ENCODE data around the gene ESR1. TPM values are rescaled to one million over a fixed set of nuclear protein-coding genes. Genes with fewer than 3 reads are reported as not detected.

Gene ESR1
- total and polyA plus RNA-seq, 5 donors: 0.70 to 3.3 (median 2.1) TPM

- ATAC-seq: no peak
- no peaks in the 10 kb centered on the region for H3K27me3 ChIP-seq (ENCODE audit: control insufficient read depth, insufficient read depth)
- H3K4me1 ChIP-seq (ENCODE audit: control insufficient read depth, insufficient read depth, low read length): no peaks in the 10 kb centered on the region
- no peak overlapping the region for H3K4me3 ChIP-seq (ENCODE audit: low read length)
- H3K9me3 ChIP-seq (ENCODE audit: control insufficient read depth, low read length): no peaks in the 10 kb centered on the region
- intact Hi-C loops (cut with DNase I): no loop called here
- no peak overlapping the region for H3K27ac ChIP-seq (ENCODE audit: low read length)
- 84% methylated on average over 4 of the region's 4 CpGs for WGBS
- no peak for DNase-seq
These were observed 270.5 kb downstream of the ESR1 start for GRCh38 chr6:152078001-152078400.

DNA sequence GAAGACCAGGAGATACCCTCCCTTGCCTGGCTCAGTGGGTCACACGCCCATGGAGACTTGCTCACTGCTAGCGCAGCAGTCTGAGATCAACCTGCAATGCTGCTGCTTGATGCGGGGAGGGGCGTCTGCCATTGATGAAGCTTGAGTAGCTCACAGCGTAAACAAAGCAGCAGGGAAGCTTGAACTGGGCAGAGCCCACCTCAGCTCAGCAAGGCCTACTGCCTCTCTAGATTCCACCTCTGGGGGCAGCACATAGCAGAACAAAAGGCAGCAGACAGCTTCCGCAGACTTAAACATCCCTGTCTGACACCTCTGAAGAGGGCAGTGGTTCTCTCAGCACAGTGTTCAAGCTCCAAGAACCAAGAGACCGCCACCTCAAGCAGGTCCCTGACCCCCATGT is 271.3 kb downstream of the ESR1 start:
- ATAC-seq (no peak), DNase-seq (no peak)
- Histone ChIP-seq H3K27me3 (ENCODE audit: control insufficient read depth, insufficient read depth) (no peaks in the 10 kb centered on the region), H3K9me3 (ENCODE audit: control insufficient read depth, low read length) (no peaks in the 10 kb centered on the region), H3K27ac (ENCODE audit: low read length) (no peak overlapping the region), H3K4me3 (ENCODE audit: low read length) (no peak overlapping the region), H3K4me1 (ENCODE audit: control insufficient read depth, insufficient read depth, low read length) (no peaks in the 10 kb centered on the region)
- 83% methylated on average over 7 of the region's 7 CpGs for WGBS
- intact Hi-C loops (cut with DNase I): no loop called here

GRCh38 chr6:152085451-152085921 is 278.0 kb downstream of the ESR1 start:
- 52% methylated on average over 4 of the region's 4 CpGs for WGBS
- no peak overlapping the region for H3K27ac ChIP-seq (ENCODE audit: low read length)
- ATAC-seq (peak; percentile 63 to 65), DNase-seq (no peak)
- intact Hi-C loops (cut with DNase I): no loop called here
- peaks cover 5% of the 10 kb centered on the region for H3K4me1 ChIP-seq (ENCODE audit: control insufficient read depth, insufficient read depth, low read length)
- no peaks in the 10 kb centered on the region for H3K27me3 ChIP-seq (ENCODE audit: control insufficient read depth, insufficient read depth)
- H3K9me3 ChIP-seq (ENCODE audit: control insufficient read depth, low read length): no peaks in the 10 kb centered on the region
- H3K4me3 ChIP-seq (ENCODE audit: low read length): no peak overlapping the region

GRCh38 chr6:152086223-152086873 is 278.9 kb downstream of the ESR1 start:
- no peaks in the 10 kb centered on the region for H3K27me3 ChIP-seq (ENCODE audit: control insufficient read depth, insufficient read depth)
- no peak overlapping the region for H3K27ac ChIP-seq (ENCODE audit: low read length)
- WGBS: 92% methylated on average over 3 of the region's 3 CpGs
- no peak overlapping the region for H3K4me3 ChIP-seq (ENCODE audit: low read length)
- H3K4me1 ChIP-seq (ENCODE audit: control insufficient read depth, insufficient read depth, low read length): peaks cover 5% of the 10 kb centered on the region
- ATAC-seq: no peak
- DNase-seq: no peak
- intact Hi-C loops (cut with DNase I): no loop called here
- no peaks in the 10 kb centered on the region for H3K9me3 ChIP-seq (ENCODE audit: control insufficient read depth, low read length)

GRCh38 chr6:152087096-152087495 is 279.6 kb downstream of the ESR1 start:
- Histone ChIP-seq H3K4me3 (ENCODE audit: low read length) (no peak overlapping the region), H3K9me3 (ENCODE audit: control insufficient read depth, low read length) (no peaks in the 10 kb centered on the region), H3K27ac (ENCODE audit: low read length) (no peak overlapping the region), H3K4me1 (ENCODE audit: control insufficient read depth, insufficient read depth, low read length) (peaks cover 12% of the 10 kb centered on the region), H3K27me3 (ENCODE audit: control insufficient read depth, insufficient read depth) (no peaks in the 10 kb centered on the region)
- no peak for ATAC-seq
- DNase-seq: no peak
- intact Hi-C loops (cut with DNase I): no loop called here
- WGBS: 79% methylated on average over 2 of the region's 2 CpGs

DNA sequence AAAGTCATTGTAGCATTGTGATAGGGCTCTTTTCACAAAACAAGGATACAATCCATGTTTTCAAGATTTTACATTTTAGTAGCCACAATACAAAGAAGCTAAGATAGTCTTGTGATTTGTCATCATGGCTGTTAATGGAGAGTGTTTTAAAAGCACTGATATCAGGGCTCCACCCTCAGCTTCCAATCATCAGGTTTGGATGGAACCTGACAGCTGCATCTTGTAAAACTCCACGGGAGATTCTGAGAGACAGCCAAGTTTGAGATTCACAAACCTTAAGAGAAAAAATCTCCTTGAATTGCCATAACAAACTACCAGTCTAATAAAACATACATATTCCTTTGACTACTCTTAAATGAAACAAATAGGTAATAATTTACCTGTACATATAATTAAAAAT is 280.2 kb downstream of the ESR1 start:
- no peak for DNase-seq
- Histone ChIP-seq H3K4me3 (ENCODE audit: low read length) (no peak overlapping the region), H3K27ac (ENCODE audit: low read length) (no peak overlapping the region), H3K4me1 (ENCODE audit: control insufficient read depth, insufficient read depth, low read length) (peaks cover 12% of the 10 kb centered on the region), H3K9me3 (ENCODE audit: control insufficient read depth, low read length) (no peaks in the 10 kb centered on the region), H3K27me3 (ENCODE audit: control insufficient read depth, insufficient read depth) (no peaks in the 10 kb centered on the region)
- WGBS: 34% methylated on average over 1 of the region's 1 CpG
- ATAC-seq: no peak
- intact Hi-C loops (cut with DNase I): no loop called here

DNA sequence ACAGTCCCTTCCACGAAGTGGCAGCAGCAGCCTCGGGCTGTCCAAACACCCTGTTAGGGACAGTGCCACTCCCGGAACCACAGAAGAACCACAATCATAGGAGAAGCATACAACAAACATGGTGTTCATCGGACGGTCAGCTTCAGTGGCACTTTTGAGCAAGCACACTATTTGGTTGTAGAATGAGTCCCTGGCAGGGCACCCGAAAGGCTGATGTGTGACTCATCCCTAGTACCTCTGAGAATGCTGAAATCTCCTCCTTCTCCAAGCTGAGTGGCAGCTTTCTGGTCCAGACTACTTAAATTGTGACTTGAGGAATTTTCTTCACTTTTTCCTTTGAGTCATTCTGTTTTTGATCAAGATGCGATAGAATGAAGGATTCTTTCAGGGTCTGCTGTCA is 282.5 kb downstream of the ESR1 start:
- WGBS: 80% methylated on average over 7 of the region's 7 CpGs
- Histone ChIP-seq H3K9me3 (ENCODE audit: control insufficient read depth, low read length) (no peaks in the 10 kb centered on the region), H3K4me3 (ENCODE audit: low read length) (no peak overlapping the region), H3K27ac (ENCODE audit: low read length) (no peak overlapping the region), H3K4me1 (ENCODE audit: control insufficient read depth, insufficient read depth, low read length) (peaks cover 10% of the 10 kb centered on the region), H3K27me3 (ENCODE audit: control insufficient read depth, insufficient read depth) (no peaks in the 10 kb centered on the region)
- DNase-seq: peak in 2 of 3 donors; percentile 38 to 55
- ATAC-seq: peak; percentile 40 to 53
- intact Hi-C loops (cut with DNase I): no loop called here

DNA sequence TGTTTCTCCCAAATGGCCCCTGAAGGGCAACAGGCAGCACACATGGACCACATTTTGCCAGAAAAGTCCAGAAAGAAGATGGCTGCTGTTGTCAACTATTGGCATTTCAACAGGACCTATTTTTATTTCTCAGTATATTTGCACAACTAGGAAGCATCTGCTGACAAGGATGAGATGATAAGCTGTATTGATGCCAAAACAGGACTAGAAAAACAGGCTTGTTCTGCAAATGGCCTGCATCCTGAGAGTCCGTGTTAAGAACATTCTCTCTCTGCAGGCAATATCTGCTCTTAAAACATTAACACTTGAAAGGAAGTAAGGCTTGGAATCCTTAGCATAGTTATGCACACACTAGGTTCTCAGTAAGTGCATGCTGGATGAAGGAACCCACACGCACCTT is 283.7 kb downstream of the ESR1 start:
- DNase-seq (no peak), ATAC-seq (peak in 1 of 2 donors; percentile 12)
- H3K27ac ChIP-seq (ENCODE audit: low read length): no peak overlapping the region
- H3K27me3 ChIP-seq (ENCODE audit: control insufficient read depth, insufficient read depth): no peaks in the 10 kb centered on the region
- no peak overlapping the region for H3K4me3 ChIP-seq (ENCODE audit: low read length)
- intact Hi-C loops (cut with DNase I): no loop called here
- H3K4me1 ChIP-seq (ENCODE audit: control insufficient read depth, insufficient read depth, low read length): peaks cover 7% of the 10 kb centered on the region
- WGBS: 36% methylated on average over 2 of the region's 2 CpGs
- no peaks in the 10 kb centered on the region for H3K9me3 ChIP-seq (ENCODE audit: control insufficient read depth, low read length)

- Histone ChIP-seq H3K4me3 (ENCODE audit: low read length) (no peak overlapping the region), H3K9me3 (ENCODE audit: control insufficient read depth, low read length) (no peaks in the 10 kb centered on the region), H3K27ac (ENCODE audit: low read length) (no peak overlapping the region), H3K4me1 (ENCODE audit: control insufficient read depth, insufficient read depth, low read length) (peaks cover 7% of the 10 kb centered on the region), H3K27me3 (ENCODE audit: control insufficient read depth, insufficient read depth) (no peaks in the 10 kb centered on the region)
- intact Hi-C loops (cut with DNase I): no loop called here
- ATAC-seq (peak; percentile 29 to 58), DNase-seq (peak in 1 of 3 donors; percentile 23)
- WGBS: 63% methylated on average over 4 of the region's 4 CpGs
These were observed 284.4 kb downstream of the ESR1 start for GRCh38 chr6:152091851-152092341.

DNA sequence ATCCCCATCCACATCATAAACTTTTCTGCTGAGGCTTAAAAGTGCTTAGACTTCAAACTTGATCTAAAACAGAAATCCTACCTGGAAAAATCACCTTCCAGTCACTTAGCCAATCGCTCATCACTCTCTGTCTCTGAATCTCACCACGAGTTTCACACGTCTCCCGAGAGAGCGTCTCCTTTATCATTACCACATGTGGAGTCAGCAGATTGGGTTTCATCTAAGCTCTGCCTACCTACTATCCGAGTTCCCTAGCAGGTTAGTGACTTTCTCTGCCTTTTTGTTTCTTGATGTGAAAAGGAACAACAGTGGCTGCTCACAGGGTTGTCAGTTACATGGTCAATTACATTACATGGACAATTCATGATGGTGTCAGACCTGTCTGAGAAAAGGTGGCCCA is 286.2 kb downstream of the ESR1 start:
- intact Hi-C loops (cut with DNase I): no loop called here
- H3K4me3 ChIP-seq (ENCODE audit: low read length): no peak overlapping the region
- no peaks in the 10 kb centered on the region for H3K27me3 ChIP-seq (ENCODE audit: control insufficient read depth, insufficient read depth)
- DNase-seq (no peak), ATAC-seq (no peak)
- no peaks in the 10 kb centered on the region for H3K9me3 ChIP-seq (ENCODE audit: control insufficient read depth, low read length)
- H3K27ac ChIP-seq (ENCODE audit: low read length): no peak overlapping the region
- WGBS: 70% methylated on average over 6 of the region's 6 CpGs
- H3K4me1 ChIP-seq (ENCODE audit: control insufficient read depth, insufficient read depth, low read length): peaks cover 7% of the 10 kb centered on the region

DNA sequence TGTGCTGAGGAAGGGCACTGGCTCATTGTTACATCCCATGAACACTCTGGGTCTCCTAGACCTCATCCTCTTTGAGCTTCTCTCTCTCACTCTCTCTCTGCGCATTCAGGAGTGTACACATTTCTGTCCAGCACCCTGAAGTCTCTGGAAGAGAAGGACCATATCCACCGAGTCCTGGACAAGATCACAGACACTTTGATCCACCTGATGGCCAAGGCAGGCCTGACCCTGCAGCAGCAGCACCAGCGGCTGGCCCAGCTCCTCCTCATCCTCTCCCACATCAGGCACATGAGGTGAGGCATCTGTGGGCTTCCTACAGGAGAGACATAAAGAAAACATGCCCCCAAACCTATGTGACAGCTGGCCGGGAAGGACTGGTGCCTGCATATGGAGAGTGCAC is 286.8 kb downstream of the ESR1 start:
- ATAC-seq (no peak), DNase-seq (no peak)
- 92% methylated on average over 4 of the region's 4 CpGs for whole genome bisulfite sequencing
- peaks cover 7% of the 10 kb centered on the region for H3K4me1 ChIP-seq (ENCODE audit: control insufficient read depth, insufficient read depth, low read length)
- intact Hi-C loops (cut with DNase I): no loop called here
- no peaks in the 10 kb centered on the region for H3K9me3 ChIP-seq (ENCODE audit: control insufficient read depth, low read length)
- no peaks in the 10 kb centered on the region for H3K27me3 ChIP-seq (ENCODE audit: control insufficient read depth, insufficient read depth)
- no peak overlapping the region for H3K4me3 ChIP-seq (ENCODE audit: low read length)
- H3K27ac ChIP-seq (ENCODE audit: low read length): no peak overlapping the region

Measured in right cardiac atrium (tissue), 5 donors.